ENCODE data around the gene LACRT.

The LACRT gene

GRCh38 chr12:54587315-54587873 is 47.3 kb downstream of the LACRT start:
- peaks cover 0 to 11% (median 0%) of the 10 kb centered on the region in 11 experiments; a peak in 2 of 22 replicates for H4K20me1 ChIP-seq
- H3K36me3 ChIP-seq: no peaks in the 10 kb centered on the region
- no peak overlapping the region for H3K4me3 ChIP-seq
- no peaks in the 10 kb centered on the region for H3K9me3 ChIP-seq (replicated peaks in 1 of 11)
- no peak overlapping the region for H3K9ac ChIP-seq
- H3K4me2 ChIP-seq: no peak overlapping the region
- peaks cover 4 to 11% (median 6%) of the 10 kb centered on the region in 10 experiments; a peak in 15 of 20 replicates for H3K4me1 ChIP-seq
- H3K27me3 ChIP-seq: peaks cover 42 to 58% (median 47%) of the 10 kb centered on the region in 11 experiments
- TF ChIP-seq Cebpa-rat (IDR thresholded peaks at IDR 0.05): no peak
- H3K27ac ChIP-seq: no peak overlapping the region

- H3K27me3 ChIP-seq: peaks cover 42 to 58% (median 47%) of the 10 kb centered on the region in 11 experiments
- H4K20me1 ChIP-seq: peaks cover 0 to 9% (median 0%) of the 10 kb centered on the region in 11 experiments; a peak in 2 of 22 replicates
- no peaks in the 10 kb centered on the region for H3K36me3 ChIP-seq
- no peak overlapping the region for H3K4me3 ChIP-seq
- no peaks in the 10 kb centered on the region for H3K9me3 ChIP-seq (replicated peaks in 1 of 11)
- peaks cover 0 to 5% (median 4%) of the 10 kb centered on the region in 10 experiments; a peak in 10 of 20 replicates for H3K4me1 ChIP-seq
- H3K27ac ChIP-seq: no peak overlapping the region
- TF ChIP-seq Cebpa-rat (IDR thresholded peaks at IDR 0.05): no peak
- no peak overlapping the region for H3K9ac ChIP-seq
- H3K4me2 ChIP-seq: no peak overlapping the region
These were observed 48.1 kb downstream of the LACRT start for GRCh38 chr12:54586620-54587019.

GRCh38 chr12:54585243-54585642 is 49.5 kb downstream of the LACRT start:
- Histone ChIP-seq H3K27me3 (peaks cover 40 to 51% (median 44%) of the 10 kb centered on the region in 11 experiments), H3K27ac (no peak overlapping the region), H3K4me1 (peaks cover 0 to 6% (median 4%) of the 10 kb centered on the region in 10 experiments; a peak in 10 of 20 replicates), H3K4me3 (no peak overlapping the region), H3K36me3 (no peaks in the 10 kb centered on the region), H3K9ac (no peak overlapping the region), H3K9me3 (replicated peaks in 1 of 11) (no peaks in the 10 kb centered on the region), H3K4me2 (no peak overlapping the region), H4K20me1 (peaks cover 0 to 9% (median 0%) of the 10 kb centered on the region in 11 experiments; a peak in 2 of 22 replicates)
- no peak for TF ChIP-seq Cebpa-rat (IDR thresholded peaks at IDR 0.05)

- no peak overlapping the region for H3K4me3 ChIP-seq
- H3K9ac ChIP-seq: no peak overlapping the region
- no peak overlapping the region for H3K27ac ChIP-seq
- H3K27me3 ChIP-seq: peaks cover 29 to 40% (median 33%) of the 10 kb centered on the region in 11 experiments
- H3K4me1 ChIP-seq: peaks cover 0 to 11% (median 5%) of the 10 kb centered on the region in 10 experiments; a peak in 11 of 20 replicates
- H3K36me3 ChIP-seq: no peaks in the 10 kb centered on the region
- H3K9me3 ChIP-seq (replicated peaks in 1 of 11): no peaks in the 10 kb centered on the region
- peaks cover 0 to 14% (median 0%) of the 10 kb centered on the region in 11 experiments; a peak in 1 of 22 replicates for H4K20me1 ChIP-seq
- H3K4me2 ChIP-seq: no peak overlapping the region; a peak in 1 of 22 replicates
- no peak for TF ChIP-seq Cebpa-rat (IDR thresholded peaks at IDR 0.05)
These were observed 50.6 kb downstream of the LACRT start for GRCh38 chr12:54584128-54584527.

DNA sequence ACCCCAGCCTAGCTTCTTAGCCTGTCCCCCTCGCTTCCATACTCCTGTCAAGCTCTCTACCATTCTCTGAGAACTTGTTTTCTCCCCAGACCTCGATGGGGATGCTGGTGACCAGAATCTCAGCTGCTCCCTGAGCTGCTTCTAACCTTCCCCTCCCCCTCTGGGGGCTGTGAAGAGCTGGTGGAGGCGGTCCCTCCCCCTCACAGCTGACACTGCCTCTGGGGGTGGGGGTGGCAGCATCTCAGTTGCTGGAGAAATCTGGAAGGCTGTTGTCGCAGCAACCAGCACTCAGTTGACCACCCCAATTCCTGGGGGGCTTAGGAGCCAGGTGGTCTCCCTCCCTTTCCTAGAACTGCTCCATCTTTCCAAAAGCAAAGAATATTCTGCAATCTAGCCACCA is 51.0 kb downstream of the LACRT start:
- peaks cover 0 to 18% (median 0%) of the 10 kb centered on the region in 11 experiments; a peak in 1 of 22 replicates for H4K20me1 ChIP-seq
- TF ChIP-seq Cebpa-rat (IDR thresholded peaks at IDR 0.05): no peak

DNA sequence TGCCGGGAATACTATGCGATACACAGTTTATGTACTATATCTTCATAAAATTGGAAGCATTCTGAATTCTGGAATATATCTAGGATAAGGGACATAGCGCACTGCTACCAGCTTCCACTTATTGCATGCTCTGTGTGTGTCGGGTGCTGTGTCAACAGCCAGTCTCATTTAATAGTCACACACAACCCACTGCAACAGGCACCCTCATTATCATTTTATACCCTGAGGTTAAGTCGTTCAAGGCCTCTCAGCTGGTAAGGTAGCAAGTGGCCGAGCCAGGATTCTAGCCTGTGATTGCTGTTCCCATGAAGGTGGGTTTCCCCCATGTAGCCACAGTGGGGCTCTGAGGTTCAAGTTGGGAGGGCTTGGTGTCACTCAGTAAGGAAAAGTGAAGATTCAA is 53.3 kb downstream of the LACRT start:
- H3K27ac ChIP-seq: no peak overlapping the region
- no peak overlapping the region for H3K9ac ChIP-seq
- peaks cover 0 to 28% (median 0%) of the 10 kb centered on the region in 11 experiments; a peak in 3 of 22 replicates for H4K20me1 ChIP-seq
- H3K4me3 ChIP-seq: no peak overlapping the region
- no peak for TF ChIP-seq Cebpa-rat (IDR thresholded peaks at IDR 0.05)
- no peaks in the 10 kb centered on the region for H3K9me3 ChIP-seq (replicated peaks in 1 of 11)
- no peak overlapping the region for H3K4me2 ChIP-seq
- H3K27me3 ChIP-seq: peaks cover 2 to 13% (median 6%) of the 10 kb centered on the region in 11 experiments; a peak in 19 of 22 replicates
- H3K4me1 ChIP-seq: peaks cover 0 to 17% (median 6%) of the 10 kb centered on the region in 10 experiments; a peak in 12 of 20 replicates
- peaks cover 6 to 27% (median 20%) of the 10 kb centered on the region in 11 experiments; a peak in 16 of 22 replicates for H3K36me3 ChIP-seq

More for the DNA sequence above, 51.0 kb downstream of the LACRT start:
- Histone ChIP-seq H3K4me1 (peaks cover 0 to 11% (median 6%) of the 10 kb centered on the region in 10 experiments; a peak in 14 of 20 replicates), H3K9me3 (replicated peaks in 1 of 11) (no peaks in the 10 kb centered on the region), H3K4me2 (no peak overlapping the region; a peak in 1 of 22 replicates), H3K36me3 (peaks cover 0 to 4% (median 0%) of the 10 kb centered on the region in 11 experiments; a peak in 2 of 22 replicates), H3K9ac (no peak overlapping the region), H3K27ac (no peak overlapping the region), H3K4me3 (no peak overlapping the region), H3K27me3 (peaks cover 25 to 36% (median 29%) of the 10 kb centered on the region in 11 experiments)

All from BLaER1 treated with 17β-estradiol and CSF1 and Interleukin-3, amounts not matched to agents 10 nM and 100 nM (cell line).